Stimulated activated CD4-positive, alpha-beta T cell treated with anti-CD3 and anti-CD28 coated beads, Interleukin-2, amount 100 ng/mL, for 48 hours (primary cell): Measurements from ENCODE around the gene OR51D1.

Source experiments
- DNase-seq, 2 donors: peaks; one replicate each; pipeline ENCODE4 v3.0.0-alpha.2; 2020

Gene OR51D1, protein sequence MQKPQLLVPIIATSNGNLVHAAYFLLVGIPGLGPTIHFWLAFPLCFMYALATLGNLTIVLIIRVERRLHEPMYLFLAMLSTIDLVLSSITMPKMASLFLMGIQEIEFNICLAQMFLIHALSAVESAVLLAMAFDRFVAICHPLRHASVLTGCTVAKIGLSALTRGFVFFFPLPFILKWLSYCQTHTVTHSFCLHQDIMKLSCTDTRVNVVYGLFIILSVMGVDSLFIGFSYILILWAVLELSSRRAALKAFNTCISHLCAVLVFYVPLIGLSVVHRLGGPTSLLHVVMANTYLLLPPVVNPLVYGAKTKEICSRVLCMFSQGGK

GRCh38 chr11:4636962-4637661 is at the start of gene OR51D1:
TSS of gene OR51D1 (plus strand) at chr11:4637477. CDS start at chr11:4639791, 2,314 bp downstream.
- peak; percentile 66 to 68 for DNase-seq

DNA sequence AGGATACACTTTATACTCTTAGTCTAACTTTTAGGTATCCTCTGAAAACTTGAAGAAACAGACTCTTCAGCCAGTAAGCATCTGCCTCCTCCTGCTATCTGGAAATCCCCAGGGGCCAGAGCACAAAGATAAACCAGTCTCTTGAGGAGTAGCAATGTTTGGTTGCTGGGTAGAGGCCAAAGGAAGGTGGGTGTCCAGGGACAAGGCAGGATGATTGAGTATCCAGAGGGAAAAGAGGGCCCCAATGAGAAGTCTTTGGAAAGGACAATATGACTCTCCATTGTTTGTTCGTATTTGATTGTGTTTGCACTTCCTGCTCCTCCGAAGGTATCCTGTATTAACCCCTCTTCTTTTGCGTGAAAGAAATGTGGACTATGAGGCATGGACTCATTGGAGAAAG is 48.3 kb upstream of the OR51D1 start:
- no peak for DNase-seq

- no peak for DNase-seq
These were observed 43.5 kb upstream of the OR51D1 start, which contains the start of gene OR52I1 for GRCh38 chr11:4593739-4594138. TSS of gene OR52I1 (plus strand) at chr11:4594039. CDS start at chr11:4594039, 0 bp downstream.

DNA sequence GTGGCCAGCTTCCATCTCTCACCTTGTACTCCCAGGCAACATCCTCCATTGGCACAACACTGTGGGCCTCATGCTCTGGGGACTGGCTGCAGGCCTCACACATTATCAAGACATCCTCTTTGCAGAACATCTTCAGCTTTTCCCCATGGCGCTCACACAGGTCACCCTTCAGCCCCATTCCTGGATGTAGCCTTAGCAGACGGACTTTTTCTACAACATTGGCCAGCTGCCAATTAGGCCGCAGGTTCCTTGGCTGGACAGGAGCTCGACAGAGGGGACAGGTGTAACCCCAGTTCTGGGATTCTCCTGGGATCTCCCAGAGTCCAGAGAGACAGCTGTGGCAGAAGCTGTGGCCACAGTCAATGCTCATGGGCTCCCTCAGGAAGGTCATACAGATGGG is 32.2 kb upstream of the OR51D1 start:
- DNase-seq, result no peak

DNA sequence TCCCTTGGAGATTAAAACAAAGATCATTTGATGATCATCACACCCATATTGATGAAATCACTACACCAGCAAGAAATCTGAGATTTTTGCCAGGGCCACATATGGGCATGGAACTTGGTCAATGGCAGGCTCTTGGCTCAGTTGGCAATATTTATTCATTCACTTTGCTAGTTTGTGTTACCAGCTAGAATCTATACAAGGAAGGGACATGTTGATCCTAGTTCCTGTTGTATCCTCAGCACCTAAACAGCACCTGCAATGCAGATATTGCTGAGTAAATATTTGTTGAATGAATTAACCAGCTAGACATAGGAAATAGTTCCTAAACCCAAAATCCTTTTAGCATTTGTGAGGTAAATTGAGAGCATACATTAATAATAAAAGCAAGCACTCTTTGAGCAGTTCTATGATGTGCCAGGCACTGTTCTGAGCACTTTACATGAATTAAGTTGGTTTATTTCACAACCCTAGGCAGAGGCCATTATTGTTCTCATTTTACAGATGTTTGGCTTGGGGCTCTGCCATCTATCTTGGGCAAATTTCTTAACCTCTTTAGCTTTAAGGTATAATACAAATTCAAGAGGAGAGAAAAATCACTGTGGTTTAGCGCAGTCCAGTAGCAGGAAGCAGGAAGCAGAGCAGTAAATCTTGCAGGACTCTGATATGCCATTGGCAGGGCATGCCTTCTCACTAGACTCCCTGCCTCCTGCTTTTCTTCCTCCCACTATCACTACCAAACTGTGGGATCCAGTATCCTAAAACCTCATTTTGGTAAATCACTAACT is 30.9 kb upstream of the OR51D1 start:
- DNase-seq, result no peak

- no peak for DNase-seq
These were observed 30.2 kb upstream of the OR51D1 start for GRCh38 chr11:4607096-4607495.

DNA sequence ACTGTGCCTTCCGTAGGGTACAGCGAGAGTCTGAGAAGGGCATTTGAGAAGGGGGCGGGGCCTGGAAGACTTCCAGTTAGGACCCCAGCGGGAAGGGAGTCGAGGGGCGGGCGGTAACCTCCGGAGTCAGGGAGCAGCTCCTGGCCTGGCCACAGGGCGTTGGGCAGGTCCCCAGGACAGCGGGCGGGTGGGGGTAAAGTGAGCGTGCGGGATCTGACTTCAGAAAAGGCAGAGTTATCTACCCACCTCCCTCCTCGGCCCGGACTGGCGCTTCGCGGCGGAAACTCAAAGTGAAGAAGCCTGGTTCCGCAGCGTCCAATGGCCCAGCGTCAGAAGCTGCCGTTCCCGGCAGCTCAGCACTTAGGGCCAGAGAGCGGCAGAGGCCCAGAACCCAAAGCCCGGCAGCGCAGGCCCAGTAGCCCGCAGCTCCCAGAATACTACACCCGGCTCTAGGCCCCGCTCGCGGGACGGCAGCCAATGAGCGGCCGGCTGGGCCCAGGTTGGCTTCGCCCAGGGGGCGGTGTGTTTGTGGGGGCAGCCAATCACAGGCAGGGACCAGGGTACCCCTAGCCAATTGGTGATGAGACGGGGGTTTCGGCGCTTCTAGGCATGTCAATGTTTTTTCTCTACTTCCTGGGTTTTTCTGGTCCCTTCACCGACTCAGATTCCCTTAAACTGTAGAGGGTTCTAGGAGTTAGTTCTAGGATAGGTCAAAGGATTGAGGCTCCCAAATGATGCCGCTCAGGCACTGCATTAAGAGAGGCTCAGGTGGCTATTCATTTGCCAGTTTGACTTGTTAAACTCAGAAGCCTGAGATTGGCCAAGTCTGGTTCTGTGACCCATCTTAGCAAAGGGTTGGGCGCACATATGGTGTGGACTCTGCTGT is 29.3 kb upstream of the OR51D1 start, which contains the start of gene TRIM68:
Gene TRIM68 (minus strand): TSS at position 451 of the 886 bp plus-strand sequence. CDS start 2,727 bp downstream, outside the sequence.
- peak; percentile 87 to 89 for DNase-seq

GRCh38 chr11:4610258-4610935 is 26.9 kb upstream of the OR51D1 start:
- DNase-seq, result no peak

- DNase-seq, result no peak
These were observed 25.3 kb upstream of the OR51D1 start for GRCh38 chr11:4611986-4612385.

- DNase-seq, result no peak
These were observed 21.3 kb upstream of the OR51D1 start for GRCh38 chr11:4615856-4616444.

DNA sequence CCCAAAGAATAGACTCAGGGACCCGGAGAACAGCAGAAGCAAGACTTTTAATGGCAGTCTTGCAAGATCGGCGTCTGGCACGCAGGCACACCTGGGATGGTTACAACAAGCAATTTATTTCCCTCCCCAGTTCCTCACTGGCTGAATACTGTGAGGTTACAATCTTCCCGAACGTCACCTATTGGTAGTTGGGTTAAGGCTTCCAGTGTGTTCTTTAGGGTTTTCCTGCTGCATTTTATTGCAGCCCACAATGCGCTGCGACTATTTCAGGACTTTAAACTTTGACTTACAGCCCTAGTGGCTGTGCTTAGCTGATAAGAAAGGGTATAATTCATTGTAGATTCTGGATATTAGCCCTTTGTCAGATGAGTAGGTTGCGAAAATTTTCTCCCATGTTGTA is 17.8 kb upstream of the OR51D1 start:
- DNase-seq, result no peak

GRCh38 chr11:4626207-4627099 is 10.8 kb upstream of the OR51D1 start:
- peak; percentile 55 to 61 for DNase-seq

GRCh38 chr11:4636136-4636535 is 1.1 kb upstream of the OR51D1 start:
- no peak for DNase-seq

GRCh38 chr11:4637662-4638047 is 378 bp downstream of the OR51D1 start:
- DNase-seq, result no peak

GRCh38 chr11:4639931-4640330 is 2.7 kb downstream of the OR51D1 start:
- no peak for DNase-seq

DNA sequence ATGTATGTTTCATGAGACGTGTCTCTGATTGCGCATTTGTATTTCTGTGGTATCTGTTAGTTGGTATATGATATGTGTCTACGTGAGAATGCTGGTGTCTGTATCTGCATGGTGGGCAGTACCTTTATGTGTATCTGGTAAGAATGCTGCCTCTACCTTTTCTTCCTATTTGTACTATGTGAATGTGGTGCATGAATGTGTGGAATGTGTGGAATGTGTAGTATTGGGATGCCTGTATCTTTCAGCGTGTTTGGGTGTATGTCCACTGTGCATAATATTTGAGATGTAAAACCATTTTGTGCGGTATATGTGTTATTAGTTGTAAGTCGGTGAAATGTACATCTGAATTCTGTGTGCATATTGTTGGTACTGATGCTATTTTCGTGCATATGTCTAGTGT is 4.2 kb downstream of the OR51D1 start:
- DNase-seq, result no peak

- no peak for DNase-seq
These were observed 4.8 kb downstream of the OR51D1 start for GRCh38 chr11:4642043-4642442.

DNA sequence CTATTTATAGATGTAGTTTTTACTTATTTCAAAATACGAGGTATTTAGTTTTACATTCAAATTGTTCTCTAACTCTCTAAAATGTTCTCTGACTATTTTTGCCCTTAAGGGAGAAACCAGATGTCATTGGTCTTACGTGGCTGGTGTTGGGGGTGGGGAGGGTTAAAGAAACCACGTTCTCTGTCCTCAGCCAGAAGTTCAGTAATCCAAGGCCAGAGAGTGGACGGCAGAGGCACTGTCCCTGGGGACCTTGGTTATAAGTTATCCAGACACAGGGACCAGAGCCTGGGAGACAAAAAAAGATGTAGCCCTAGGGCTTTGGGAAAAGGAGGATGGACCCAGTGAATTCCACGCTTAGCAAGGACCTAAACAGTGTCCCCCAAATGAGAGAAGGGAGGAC is 5.8 kb downstream of the OR51D1 start:
- no peak for DNase-seq

GRCh38 chr11:4643682-4644081 is 6.4 kb downstream of the OR51D1 start, which contains the start of gene OR51E1:
TSS of gene OR51E1 (plus strand) at chr11:4643982. CDS start at chr11:4652527, 8,545 bp downstream.
- DNase-seq, result no peak

DNA sequence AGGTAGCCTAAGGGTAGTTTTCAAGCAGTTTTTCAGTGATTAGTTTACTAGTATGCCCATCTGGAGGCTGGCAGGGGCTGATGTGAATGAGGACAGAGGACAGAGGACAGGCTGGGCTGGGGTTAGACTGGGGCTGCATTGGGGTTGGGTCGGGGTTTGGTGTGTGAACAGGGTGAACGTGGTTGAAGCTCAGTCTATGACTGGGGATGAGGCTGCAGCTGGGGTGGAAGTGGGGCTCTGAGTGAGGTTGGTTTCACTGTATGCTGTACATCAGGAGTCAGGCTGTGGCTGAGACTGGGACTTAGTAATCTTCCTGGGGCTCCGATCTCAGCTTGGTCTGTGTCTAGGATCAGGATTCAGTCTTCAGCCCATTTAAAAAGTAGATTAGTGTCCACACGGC is 7.0 kb downstream of the OR51D1 start:
- DNase-seq, result no peak
